Measurements from ENCODE around the gene INHBB. TPM values are rescaled to one million over a fixed set of nuclear protein-coding genes. Genes with fewer than 3 reads are reported as not detected.

Gene INHBB
- total RNA-seq, 1 donor from 2014 or later: 13.9 TPM

GRCh38 chr2:120393456-120393855, 47.5 kb downstream of the INHBB start:
- DNase-seq (ENCODE audit: extremely low read depth, low read depth, low spot score): no peak

GRCh38 chr2:120394764-120395163, 48.8 kb downstream of the INHBB start:
- no peak for DNase-seq (ENCODE audit: extremely low read depth, low read depth, low spot score)

- no peak for DNase-seq (ENCODE audit: extremely low read depth, low read depth, low spot score)
Measured at GRCh38 chr2:120395221-120396012, 49.5 kb downstream of the INHBB start.

- DNase-seq (ENCODE audit: extremely low read depth, low read depth, low spot score): no peak
Measured at GRCh38 chr2:120396013-120396860, 50.3 kb downstream of the INHBB start.

GRCh38 chr2:120396861-120397811, 51.2 kb downstream of the INHBB start:
- DNase-seq (ENCODE audit: extremely low read depth, low read depth, low spot score): no peak

- DNase-seq (ENCODE audit: extremely low read depth, low read depth, low spot score): no peak
Measured at GRCh38 chr2:120398051-120398995, 52.4 kb downstream of the INHBB start.

- DNase-seq (ENCODE audit: extremely low read depth, low read depth, low spot score): no peak
Measured at GRCh38 chr2:120398996-120399888, 53.3 kb downstream of the INHBB start.

GRCh38 chr2:120399889-120400240, 53.9 kb downstream of the INHBB start:
- no peak for DNase-seq (ENCODE audit: extremely low read depth, low read depth, low spot score)

GRCh38 chr2:120400551-120400950, 54.6 kb downstream of the INHBB start:
- no peak for DNase-seq (ENCODE audit: extremely low read depth, low read depth, low spot score)

Other genes starting within 250 kb of the INHBB start
- 39.1 and 40.3 TPM in 2 replicates for gene TMEM185B, start 122.7 kb upstream of the INHBB start, total RNA-seq
- gene RALB, start 93.3 kb upstream of the INHBB start, total RNA-seq: 113 and 132 TPM in 2 replicates